Epithelial cell of esophagus (primary cell): Measurements from ENCODE around the gene GNAZ.

Experiments used
- DNase-seq: peaks from one replicate; pipeline ENCODE4 v3.0.0; 2010; ENCODE audit warnings: low read depth
- H3K4me3 ChIP-seq: 2 replicates; pipeline ENCODE4 v1.5.1; 2011; ENCODE audit warnings: mild to moderate bottlenecking, low read length, control low read depth
- CTCF ChIP-seq: IDR thresholded peaks from 2 replicates; pipeline ENCODE4 v1.5.1; 2011; ENCODE audit warnings: low read depth, mild to moderate bottlenecking, low read length, control low read depth, inconsistent platforms; ENCODE audit not compliant: insufficient read depth; ENCODE audit errors: missing control alignments

The GNAZ gene

GRCh38 chr22:23086263-23086662, 15.9 kb downstream of the GNAZ start:
- TF ChIP-seq CTCF = no peak
- H3K4me3 ChIP-seq = no peak overlapping the region
- no peak for DNase-seq

- DNase-seq = no peak
- no peak overlapping the region for H3K4me3 ChIP-seq
- no peak for TF ChIP-seq CTCF
These were observed 16.5 kb downstream of the GNAZ start for GRCh38 chr22:23086787-23087186.

GRCh38 chr22:23088199-23088604, 17.9 kb downstream of the GNAZ start:
- TF ChIP-seq CTCF = no peak
- no peak for DNase-seq
- H3K4me3 ChIP-seq = no peak overlapping the region

GRCh38 chr22:23089010-23089409, 18.7 kb downstream of the GNAZ start:
- H3K4me3 ChIP-seq = no peak overlapping the region
- TF ChIP-seq CTCF = no peak
- DNase-seq = no peak

GRCh38 chr22:23089633-23090456, 19.5 kb downstream of the GNAZ start:
- TF ChIP-seq CTCF = no peak
- DNase-seq = no peak

GRCh38 chr22:23090457-23090835, 20.1 kb downstream of the GNAZ start:
- no peak overlapping the region for H3K4me3 ChIP-seq
- no peak for TF ChIP-seq CTCF
- DNase-seq = no peak

More at GRCh38 chr22:23089633-23090456, 19.5 kb downstream of the GNAZ start:
- H3K4me3 ChIP-seq = no peak overlapping the region

- TF ChIP-seq CTCF = no peak
- no peak for DNase-seq
These were observed 21.4 kb downstream of the GNAZ start for GRCh38 chr22:23091760-23092159.

More at GRCh38 chr22:23091760-23092159, 21.4 kb downstream of the GNAZ start:
- H3K4me3 ChIP-seq = no peak overlapping the region
